Brain microvascular endothelial cell (primary cell): Measurements from ENCODE around the gene MDGA2.

Experiments used
- DNase-seq: peaks from one replicate; pipeline ENCODE4 v3.0.0-alpha.2; 2020
- H3K27ac ChIP-seq: fragments of 250-450 bp; sonication (Bioruptor Pico); 2 replicates; pipeline ENCODE4 v1.5.1; 2020; ENCODE audit warnings: mild to moderate bottlenecking, moderate library complexity
- H3K27me3 ChIP-seq: fragments of 250-450 bp; sonication (Bioruptor Pico); replicated peaks from 2 replicates; pipeline ENCODE4 v1.5.1; 2020; ENCODE audit warnings: mild to moderate bottlenecking
- H3K36me3 ChIP-seq: fragments of 250-450 bp; sonication (Bioruptor Pico); replicated peaks from 2 replicates; pipeline ENCODE4 v1.5.1; 2020; ENCODE audit warnings: mild to moderate bottlenecking
- H3K4me3 ChIP-seq: 2 replicates; pipeline ENCODE4 v1.5.1; 2011; ENCODE audit warnings: low read depth, mild to moderate bottlenecking, control low read depth, low read length, moderate library complexity
- in situ Hi-C: cut with HindIII; loops from 2 replicates; pipeline ENCODE4 v1.10.0; 2017; ENCODE audit warnings: low sequenced_read_pairs, low pct_ligation_motif_present
- TF ChIP-seq, protein P1 (sequence below): IDR thresholded peaks from 2 replicates; pipeline ENCODE4 v1.5.1; 2011; ENCODE audit warnings: low read depth, mild to moderate bottlenecking, moderate library complexity, low read length, control low read depth, inconsistent platforms; ENCODE audit errors: missing control alignments

Gene MDGA2

GRCh38 chr14:47008732-47009131 is 666.7 kb downstream of the MDGA2 start:
- no peaks in the 10 kb centered on the region for H3K36me3 ChIP-seq
- no peaks in the 10 kb centered on the region for H3K27me3 ChIP-seq
- in situ Hi-C loops, result no loop called here
- TF ChIP-seq, protein P1, sequence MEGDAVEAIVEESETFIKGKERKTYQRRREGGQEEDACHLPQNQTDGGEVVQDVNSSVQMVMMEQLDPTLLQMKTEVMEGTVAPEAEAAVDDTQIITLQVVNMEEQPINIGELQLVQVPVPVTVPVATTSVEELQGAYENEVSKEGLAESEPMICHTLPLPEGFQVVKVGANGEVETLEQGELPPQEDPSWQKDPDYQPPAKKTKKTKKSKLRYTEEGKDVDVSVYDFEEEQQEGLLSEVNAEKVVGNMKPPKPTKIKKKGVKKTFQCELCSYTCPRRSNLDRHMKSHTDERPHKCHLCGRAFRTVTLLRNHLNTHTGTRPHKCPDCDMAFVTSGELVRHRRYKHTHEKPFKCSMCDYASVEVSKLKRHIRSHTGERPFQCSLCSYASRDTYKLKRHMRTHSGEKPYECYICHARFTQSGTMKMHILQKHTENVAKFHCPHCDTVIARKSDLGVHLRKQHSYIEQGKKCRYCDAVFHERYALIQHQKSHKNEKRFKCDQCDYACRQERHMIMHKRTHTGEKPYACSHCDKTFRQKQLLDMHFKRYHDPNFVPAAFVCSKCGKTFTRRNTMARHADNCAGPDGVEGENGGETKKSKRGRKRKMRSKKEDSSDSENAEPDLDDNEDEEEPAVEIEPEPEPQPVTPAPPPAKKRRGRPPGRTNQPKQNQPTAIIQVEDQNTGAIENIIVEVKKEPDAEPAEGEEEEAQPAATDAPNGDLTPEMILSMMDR, result no peak
- DNase-seq, result no peak
- H3K4me3 ChIP-seq, result no peak overlapping the region
- no peak overlapping the region for H3K27ac ChIP-seq

DNA sequence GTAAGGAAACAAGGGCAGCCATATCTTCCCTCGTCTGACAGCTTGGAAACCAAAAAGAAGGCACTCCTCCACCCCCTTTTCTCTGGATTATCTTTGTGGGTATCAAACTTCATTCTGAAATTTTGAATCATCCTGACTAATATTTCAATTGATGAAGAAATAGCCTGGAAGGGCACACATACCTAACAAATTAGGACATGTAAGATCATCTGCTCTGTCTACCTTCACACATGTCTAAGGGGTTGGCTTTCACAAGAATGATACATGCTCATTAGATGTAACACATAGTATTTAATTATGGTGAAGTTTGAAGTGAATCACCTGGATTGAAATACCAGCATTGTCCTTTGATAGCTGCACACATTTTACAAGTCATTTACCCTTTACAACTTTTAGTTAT is 675.7 kb downstream of the MDGA2 start:
- in situ Hi-C loops, result no loop called here
- TF ChIP-seq, protein P1, result no peak

GRCh38 chr14:46989566-46989965 is 685.8 kb downstream of the MDGA2 start:
- Histone ChIP-seq H3K27ac (no peak overlapping the region), H3K27me3 (no peaks in the 10 kb centered on the region), H3K4me3 (no peak overlapping the region), H3K36me3 (no peaks in the 10 kb centered on the region)
- DNase-seq, result no peak
- TF ChIP-seq, protein P1, result no peak
- in situ Hi-C loops, result no loop called here

More for the DNA sequence above, 675.7 kb downstream of the MDGA2 start:
- Histone ChIP-seq H3K27ac (no peak overlapping the region), H3K4me3 (no peak overlapping the region), H3K36me3 (no peaks in the 10 kb centered on the region), H3K27me3 (no peaks in the 10 kb centered on the region)
- no peak for DNase-seq

- no peak overlapping the region for H3K27ac ChIP-seq
- H3K27me3 ChIP-seq, result no peaks in the 10 kb centered on the region
- in situ Hi-C loops, result no loop called here
- DNase-seq, result no peak
- no peak overlapping the region for H3K4me3 ChIP-seq
- TF ChIP-seq, protein P1, result no peak
- H3K36me3 ChIP-seq, result no peaks in the 10 kb centered on the region
These were observed 687.1 kb downstream of the MDGA2 start for GRCh38 chr14:46988312-46988711.

GRCh38 chr14:46985529-46986380 is 689.6 kb downstream of the MDGA2 start:
- no peak overlapping the region for H3K4me3 ChIP-seq
- TF ChIP-seq, protein P1, result no peak
- H3K27ac ChIP-seq, result no peak overlapping the region
- H3K27me3 ChIP-seq, result no peaks in the 10 kb centered on the region
- DNase-seq, result peak; percentile 6
- in situ Hi-C loops, result no loop called here
- no peaks in the 10 kb centered on the region for H3K36me3 ChIP-seq
